Tibial nerve (tissue), 4 donors: ENCODE data around the gene DHX36.

Experiments
- EP300 ChIP-seq, 2 donors: sonication (generic); formaldehyde crosslinking; IDR thresholded peaks; one replicate each; pipeline ENCODE4 v1.6.1; 2017; ENCODE audit warnings: antibody characterized with exemption in 2 of 2, mild to moderate bottlenecking in 1 of 2
- POLR2A ChIP-seq, 2 donors: fragments of 450-650 bp; IDR thresholded peaks; one replicate each; pipeline ENCODE4 v1.6.1; 2017; ENCODE audit warnings: antibody characterized with exemption in 2 of 2, mild to moderate bottlenecking in 2 of 2, moderate library complexity in 2 of 2
- TF ChIP-seq, protein P1 (sequence below), 5 experiments: fragments of 200-600 bp in 3 of 5; fragments of 450-650 bp in 2 of 5; sonication (generic) in 3 of 5; IDR thresholded peaks; one replicate each; pipeline ENCODE4 v1.5.1; 2016 to 2019; ENCODE audit warnings: antibody characterized with exemption in 5 of 5, mild to moderate bottlenecking in 3 of 5, moderate library complexity in 2 of 5

DNA sequence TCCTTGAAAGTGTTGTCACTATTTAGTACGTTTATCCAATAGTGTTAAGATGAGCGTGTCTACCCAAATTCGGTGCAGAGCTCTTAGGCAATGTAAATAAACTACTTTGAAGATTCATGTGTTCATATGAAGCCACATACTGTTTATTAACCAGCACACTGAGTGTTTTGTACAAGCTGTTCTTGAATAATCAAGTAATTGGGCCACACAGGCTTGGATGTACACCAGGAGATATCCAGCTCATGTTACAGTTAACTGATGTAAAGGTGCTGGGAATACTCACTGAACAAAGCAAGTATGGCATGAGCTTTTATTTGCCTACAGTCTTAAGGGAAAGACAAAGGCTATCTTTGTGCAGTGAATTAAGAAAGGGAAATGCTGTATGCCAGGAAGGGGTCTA is 632 bp upstream of the DHX36 start:
- TF ChIP-seq POLR2A (IDR thresholded peaks at IDR 0.05): no peak
- TF ChIP-seq, protein P1, sequence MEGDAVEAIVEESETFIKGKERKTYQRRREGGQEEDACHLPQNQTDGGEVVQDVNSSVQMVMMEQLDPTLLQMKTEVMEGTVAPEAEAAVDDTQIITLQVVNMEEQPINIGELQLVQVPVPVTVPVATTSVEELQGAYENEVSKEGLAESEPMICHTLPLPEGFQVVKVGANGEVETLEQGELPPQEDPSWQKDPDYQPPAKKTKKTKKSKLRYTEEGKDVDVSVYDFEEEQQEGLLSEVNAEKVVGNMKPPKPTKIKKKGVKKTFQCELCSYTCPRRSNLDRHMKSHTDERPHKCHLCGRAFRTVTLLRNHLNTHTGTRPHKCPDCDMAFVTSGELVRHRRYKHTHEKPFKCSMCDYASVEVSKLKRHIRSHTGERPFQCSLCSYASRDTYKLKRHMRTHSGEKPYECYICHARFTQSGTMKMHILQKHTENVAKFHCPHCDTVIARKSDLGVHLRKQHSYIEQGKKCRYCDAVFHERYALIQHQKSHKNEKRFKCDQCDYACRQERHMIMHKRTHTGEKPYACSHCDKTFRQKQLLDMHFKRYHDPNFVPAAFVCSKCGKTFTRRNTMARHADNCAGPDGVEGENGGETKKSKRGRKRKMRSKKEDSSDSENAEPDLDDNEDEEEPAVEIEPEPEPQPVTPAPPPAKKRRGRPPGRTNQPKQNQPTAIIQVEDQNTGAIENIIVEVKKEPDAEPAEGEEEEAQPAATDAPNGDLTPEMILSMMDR (IDR thresholded peaks at IDR 0.05): no peak
- no peak for TF ChIP-seq EP300 (IDR thresholded peaks at IDR 0.05)
